Activated naive CD4-positive, alpha-beta T cell treated with anti-CD3 and anti-CD28 coated beads, Interleukin-2, amount 50 U/mL, for 16 hours (primary cell): ENCODE measurements around the gene OGFOD1.

Experiments used
- DNase-seq: peaks from one replicate; pipeline ENCODE4 v3.0.0-alpha.2; 2020

OGFOD1 gene

DNA sequence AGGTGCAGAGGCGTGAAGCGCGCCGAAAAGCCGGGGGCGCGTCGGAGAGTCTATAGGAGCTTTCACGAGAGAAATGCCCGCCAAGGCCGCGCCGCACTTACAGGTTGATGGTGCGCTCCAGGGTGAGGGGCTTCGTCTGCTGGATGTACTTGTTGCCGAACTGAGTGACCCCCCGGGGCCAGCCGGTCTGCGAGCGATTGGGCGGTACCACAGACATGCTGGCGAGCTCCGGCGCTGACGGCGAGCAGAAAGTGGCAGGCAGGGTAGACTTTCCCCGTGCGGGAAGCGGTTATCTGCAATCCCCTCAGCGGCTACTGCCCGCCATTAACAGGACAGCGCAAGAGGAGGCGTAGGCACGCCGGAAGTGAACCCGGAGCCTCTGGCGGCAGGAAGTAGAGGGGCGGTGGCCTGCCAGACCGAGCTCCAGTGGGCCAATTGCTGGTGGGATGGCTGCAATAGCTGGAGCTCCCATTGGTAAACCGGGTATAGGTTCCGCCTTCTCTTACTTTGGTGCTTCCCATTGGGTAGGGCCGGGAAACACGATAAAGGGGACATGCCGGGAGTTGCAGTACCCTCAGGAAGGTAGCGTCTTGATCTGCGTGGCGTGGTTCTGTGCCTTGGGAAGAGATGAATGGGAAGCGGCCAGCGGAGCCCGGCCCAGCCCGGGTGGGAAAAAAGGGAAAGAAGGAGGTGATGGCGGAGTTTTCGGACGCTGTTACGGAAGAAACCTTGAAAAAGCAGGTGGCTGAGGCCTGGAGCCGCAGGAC lies at the start of gene OGFOD1, which contains the start of gene NUDT21:
OGFOD1 (plus strand) TSS at position 569 of the 767 bp plus-strand sequence; CDS start at position 628, 59 bp downstream.
NUDT21 (minus strand) TSS at position 347 of the 767 bp plus-strand sequence; CDS start at position 217, 130 bp downstream.
- DNase-seq = peak; percentile 92

DNA sequence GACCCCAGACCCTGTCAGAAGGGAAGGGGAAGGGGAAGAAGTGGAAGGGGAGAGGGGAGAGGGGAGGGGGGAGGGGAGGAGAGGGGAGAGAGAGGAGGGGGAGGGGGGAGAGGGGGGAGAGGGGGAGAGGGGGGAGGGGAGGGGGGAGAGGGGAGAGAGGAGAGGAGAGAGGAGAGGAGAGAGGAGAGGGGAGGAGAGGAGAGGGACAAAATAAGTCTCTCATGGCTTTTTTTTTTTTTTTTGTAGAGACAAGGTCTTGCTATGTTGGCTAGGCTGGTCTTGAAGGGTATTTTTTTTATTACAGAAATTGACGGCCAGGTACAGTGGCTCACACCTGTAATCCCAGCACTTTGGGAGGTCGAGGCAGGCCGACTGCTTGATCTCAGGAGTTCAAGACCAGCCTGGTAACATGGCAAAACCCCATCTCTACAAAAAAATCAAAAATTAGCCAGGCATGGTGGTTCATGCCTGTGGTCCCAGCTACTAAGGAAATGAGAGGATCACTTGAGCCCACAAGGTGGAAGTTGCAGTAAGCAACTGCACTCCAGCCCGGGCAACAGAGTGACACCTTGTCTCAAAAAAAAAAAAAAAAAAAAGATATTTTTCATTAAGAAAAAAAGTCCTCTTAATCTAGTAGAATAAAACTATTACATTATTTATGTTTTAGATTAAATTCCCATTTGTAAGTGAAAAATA lies 45.2 kb upstream of the OGFOD1 start:
- no peak for DNase-seq

DNA sequence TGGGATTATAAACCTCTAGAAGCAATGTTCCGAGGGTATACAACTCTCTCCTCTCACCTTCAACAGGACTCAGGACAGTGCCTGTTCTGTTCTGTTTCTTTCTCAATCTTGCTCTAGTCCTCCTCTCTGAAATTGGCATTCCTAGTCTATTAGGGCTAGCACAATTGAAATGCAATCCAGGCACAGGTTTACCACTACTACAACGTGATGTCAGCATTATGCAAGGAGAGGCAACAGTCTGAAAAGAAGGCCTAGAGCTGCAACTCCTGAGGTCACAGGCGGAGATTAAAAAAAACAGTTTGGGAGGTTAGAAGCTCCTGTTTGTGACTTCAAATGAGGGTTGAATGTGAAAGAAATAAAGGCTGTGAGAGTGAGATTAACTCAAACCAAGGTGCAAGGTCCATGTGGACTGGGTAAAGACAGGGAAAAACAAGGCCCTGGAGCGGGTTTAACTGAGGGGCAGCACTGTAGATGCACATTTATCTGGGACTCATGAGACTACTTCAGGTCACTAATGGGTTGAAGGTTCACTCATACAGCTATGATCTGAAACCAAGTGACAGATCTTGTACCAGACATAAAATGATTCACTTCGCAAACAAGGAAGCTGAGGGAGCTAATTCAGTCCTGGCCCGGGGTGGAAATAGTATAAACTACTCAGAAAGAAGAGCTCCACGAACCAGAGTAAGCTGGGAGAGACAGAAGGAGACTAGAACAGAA lies 42.8 kb upstream of the OGFOD1 start:
- no peak for DNase-seq

DNA sequence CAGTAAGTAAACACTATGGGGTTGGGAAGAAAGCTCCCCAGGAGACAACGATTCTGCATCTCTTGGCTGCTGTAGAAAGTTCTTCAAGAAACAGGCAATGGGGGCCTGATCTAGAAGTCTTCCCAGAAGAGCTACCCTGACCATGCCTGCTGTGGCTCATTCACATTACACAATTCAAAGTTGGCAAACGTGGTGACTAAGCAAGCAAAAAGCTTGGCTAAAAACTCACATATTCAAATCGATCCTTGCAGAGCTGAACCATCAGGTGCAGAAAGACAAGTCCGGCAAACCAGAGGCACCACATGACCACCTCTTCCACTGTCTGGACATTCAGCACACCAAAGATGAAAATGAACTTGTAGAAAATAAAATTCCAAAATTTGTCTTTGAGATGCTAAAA lies 42.2 kb upstream of the OGFOD1 start:
- no peak for DNase-seq

GRCh38 chr16:56411123-56411522 lies 40.2 kb upstream of the OGFOD1 start:
- DNase-seq = no peak

- DNase-seq = no peak
These were observed 39.7 kb upstream of the OGFOD1 start for GRCh38 chr16:56411624-56412023.

DNA sequence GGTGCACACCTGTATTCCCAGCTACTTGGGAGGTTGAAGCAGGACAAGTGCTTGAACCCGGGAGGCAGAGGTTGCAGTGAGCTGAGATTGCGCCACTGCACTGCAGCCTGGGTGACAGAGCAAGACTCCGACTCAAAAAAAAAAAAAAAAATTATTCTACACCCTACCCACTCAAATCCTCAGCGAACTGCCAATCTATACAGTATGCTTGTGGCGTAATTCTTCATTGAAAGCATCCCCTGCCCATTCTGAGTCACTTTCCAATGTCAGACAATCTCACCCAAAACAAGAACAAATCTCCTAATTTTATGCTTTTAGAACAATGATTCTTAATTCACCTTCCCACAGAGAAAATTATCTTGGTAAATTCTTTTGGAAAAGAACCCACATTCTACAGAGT lies 38.0 kb upstream of the OGFOD1 start:
- no peak for DNase-seq

DNA sequence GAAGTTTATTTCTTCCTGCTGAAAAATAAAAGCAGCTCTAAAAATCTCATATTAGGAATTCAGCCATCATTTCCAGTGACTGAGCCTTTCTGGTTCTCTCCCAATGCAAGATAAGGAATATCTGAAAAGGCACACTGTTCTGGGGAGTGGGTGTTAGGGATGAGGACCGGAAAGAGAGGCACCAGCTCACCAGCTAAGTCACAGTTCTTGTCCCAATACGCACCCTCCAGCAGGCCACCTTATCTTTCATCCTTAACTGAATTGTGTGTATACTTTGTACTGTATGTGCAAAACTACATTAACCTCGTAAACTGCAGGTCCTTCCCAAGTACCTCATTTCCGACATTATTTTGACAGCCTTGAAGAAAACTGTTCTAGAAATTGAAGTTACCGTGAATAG lies 37.0 kb upstream of the OGFOD1 start:
- DNase-seq = no peak

GRCh38 chr16:56415875-56416274 lies 35.5 kb upstream of the OGFOD1 start:
- no peak for DNase-seq

DNA sequence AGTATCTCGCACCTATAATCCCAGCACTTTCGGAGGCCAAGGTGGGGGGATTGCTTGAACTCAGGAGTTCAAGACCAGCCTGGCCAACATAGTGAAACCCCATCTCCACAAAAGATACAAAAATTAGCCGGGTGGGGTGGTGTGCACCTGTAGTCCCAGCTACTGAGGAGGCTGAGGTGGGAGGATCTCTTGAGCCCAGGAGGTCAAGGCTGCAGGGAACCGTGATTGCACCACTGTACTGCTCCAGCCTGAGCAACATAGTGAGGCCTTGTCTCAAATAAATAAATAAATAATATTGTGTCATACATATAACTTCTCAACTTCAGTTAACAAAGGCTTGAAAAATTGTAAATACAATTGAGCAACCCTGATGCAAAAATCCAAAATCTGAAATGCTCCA lies 34.2 kb upstream of the OGFOD1 start:
- DNase-seq = no peak

DNA sequence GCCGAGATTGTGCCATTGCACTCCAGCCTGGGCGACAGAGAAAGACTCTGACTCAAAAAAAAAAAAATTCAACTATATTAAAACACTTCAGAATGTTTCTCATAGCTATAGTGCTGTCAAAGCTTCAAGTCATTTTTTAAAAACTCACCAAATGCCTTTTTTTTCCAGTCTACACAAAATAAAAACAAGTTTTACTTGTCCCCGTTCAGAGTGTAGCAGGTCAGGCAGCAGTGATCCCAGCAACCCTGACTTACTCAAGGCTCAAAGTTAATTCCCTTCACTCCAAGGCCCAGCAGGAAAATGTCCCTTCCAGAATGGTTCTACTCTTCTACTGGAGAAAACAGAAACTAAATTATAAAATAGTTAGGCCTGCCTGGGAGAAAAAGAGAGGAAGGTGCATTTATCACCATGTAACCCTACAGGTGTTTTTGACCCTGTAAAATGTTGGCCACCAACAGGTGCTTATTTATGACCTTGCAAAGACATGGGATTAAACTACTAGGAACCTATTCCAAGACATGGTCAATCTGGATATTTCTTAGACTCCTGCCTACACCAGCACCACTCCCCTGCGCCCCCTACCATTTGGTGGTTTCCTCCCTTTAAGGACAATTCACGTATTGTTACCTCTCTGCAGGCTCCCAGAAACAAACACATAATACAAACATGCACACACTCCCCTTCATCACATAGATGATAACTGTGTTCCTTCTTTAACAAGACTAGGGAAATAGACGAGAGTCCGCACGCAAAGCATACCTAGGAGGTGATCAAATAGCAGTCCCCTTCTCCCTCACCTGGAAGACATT lies 31.4 kb upstream of the OGFOD1 start:
- no peak for DNase-seq

GRCh38 chr16:56420613-56421012 lies 30.7 kb upstream of the OGFOD1 start:
- DNase-seq = no peak

DNA sequence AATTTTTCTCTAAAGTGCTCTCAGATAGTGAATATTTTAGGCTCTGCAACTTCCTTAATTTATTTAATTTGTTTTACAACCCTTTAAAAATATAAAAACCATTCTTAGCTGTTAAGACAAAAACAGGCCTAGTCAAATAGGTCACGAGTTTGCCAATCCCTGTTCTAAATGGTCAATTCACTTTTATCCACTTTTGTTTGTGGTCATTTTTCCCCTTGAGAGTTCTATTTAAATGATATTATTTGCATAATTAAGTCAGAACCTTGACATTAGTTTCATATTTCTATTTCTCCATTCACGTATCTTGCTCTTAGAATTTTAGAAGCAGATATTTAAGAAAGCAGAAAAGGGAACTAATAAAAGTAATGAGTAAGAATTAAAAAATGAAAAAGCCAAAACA lies 30.0 kb upstream of the OGFOD1 start:
- no peak for DNase-seq

GRCh38 chr16:56421976-56422669 lies 29.2 kb upstream of the OGFOD1 start:
- DNase-seq = no peak

- no peak for DNase-seq
These were observed 28.4 kb upstream of the OGFOD1 start for GRCh38 chr16:56422896-56423441.

DNA sequence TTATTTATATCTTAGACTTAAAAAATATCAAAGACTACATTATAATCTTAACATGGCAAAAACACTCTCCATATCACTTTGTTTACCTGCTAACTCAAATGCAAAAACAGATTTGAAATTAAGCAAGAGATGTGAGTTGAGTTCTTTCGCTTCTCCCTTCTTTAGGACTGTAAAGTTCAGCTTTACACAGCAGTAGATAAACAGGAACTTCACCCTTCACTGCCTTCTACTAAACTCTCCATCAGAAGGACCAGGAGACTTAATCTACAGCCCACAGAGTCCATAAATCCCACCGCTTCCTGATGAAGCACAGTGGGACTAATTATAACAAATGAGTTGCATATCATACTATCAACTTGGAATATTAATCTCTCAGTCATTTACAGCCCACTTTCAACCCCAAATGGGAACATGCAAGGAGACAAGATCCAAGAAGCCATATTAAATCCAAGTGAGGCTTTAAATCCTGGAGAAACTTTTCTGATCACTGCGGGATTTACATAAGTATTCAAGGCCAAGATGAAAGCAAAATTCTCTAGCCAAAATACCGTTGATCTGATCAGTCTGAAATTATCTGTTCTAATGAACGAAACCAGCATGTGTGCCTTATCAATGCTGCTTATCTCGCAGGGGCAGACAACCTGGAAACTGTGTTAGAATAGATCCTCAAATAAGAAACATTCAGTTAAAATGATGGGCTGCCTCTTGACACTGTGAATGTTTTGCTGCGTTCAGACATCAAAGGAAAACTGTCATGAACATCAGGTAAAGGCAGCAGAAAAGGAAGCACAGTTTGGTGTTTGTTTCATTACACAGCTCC lies 27.6 kb upstream of the OGFOD1 start:
- DNase-seq = no peak

- no peak for DNase-seq
These were observed 27.0 kb upstream of the OGFOD1 start for GRCh38 chr16:56424404-56424764.

- peak; percentile 55 for DNase-seq
These were observed 26.4 kb upstream of the OGFOD1 start for GRCh38 chr16:56424791-56425438.

DNA sequence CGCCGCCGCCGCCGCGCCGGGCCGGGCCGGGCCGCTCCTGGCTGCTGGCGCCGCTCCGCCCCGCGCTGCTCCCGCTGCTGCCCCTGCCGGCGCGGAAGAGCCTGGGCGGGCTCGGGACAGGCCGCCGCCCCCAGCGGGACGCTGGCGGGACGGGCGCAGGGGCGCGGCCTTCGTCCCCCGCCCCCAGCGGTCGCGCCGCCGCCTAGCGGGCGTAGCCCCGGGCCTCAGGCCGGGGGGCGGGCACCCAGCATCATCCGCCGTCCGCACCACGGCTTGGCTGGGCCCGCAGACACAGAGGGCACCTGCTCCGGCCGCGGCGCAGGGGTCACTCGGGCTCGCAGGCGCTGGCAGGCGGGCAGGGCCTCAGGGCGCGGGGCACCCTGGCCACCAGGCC lies 25.9 kb upstream of the OGFOD1 start, which contains the start of gene AMFR:
AMFR (minus strand) TSS at position 107 of the 394 bp plus-strand sequence. CDS start 218 bp downstream, outside the sequence.
- peak; percentile 71 for DNase-seq

DNA sequence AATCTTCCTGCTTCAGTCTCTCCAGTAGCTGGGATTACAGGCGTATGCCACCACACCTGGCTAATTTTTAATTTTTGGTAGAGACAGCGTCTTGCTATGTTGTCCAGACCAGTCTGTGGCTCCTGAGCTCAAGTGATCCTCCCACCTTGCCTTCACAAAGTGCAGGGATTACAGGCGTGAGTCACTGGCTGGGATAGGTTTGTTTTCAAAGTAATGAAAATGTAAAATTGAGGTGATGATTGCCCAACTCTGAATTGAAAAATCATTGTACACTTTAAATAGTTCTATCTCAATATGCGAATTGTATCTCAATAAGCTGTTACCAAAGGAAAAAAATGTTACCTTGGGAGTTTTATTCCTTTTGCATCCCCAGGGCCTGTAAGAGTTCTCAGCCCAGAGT lies 24.8 kb upstream of the OGFOD1 start:
- DNase-seq = no peak
